GM18498 (cell line): ENCODE results near the gene ANXA10.
"Not testable (repeated sequence)": the region's sequence is repeated elsewhere in the genome, so short reads cannot be mapped to it uniquely, and the experiment has no call there.

Experiments
- ATAC-seq: cut with Tn5 transposase; IDR thresholded peaks from one replicate; pipeline ENCODE4 v1.9.1; 2021; ENCODE audit warnings: mild to moderate bottlenecking, moderate library complexity; ENCODE audit not compliant: unreplicated experiment

The ANXA10 gene

DNA sequence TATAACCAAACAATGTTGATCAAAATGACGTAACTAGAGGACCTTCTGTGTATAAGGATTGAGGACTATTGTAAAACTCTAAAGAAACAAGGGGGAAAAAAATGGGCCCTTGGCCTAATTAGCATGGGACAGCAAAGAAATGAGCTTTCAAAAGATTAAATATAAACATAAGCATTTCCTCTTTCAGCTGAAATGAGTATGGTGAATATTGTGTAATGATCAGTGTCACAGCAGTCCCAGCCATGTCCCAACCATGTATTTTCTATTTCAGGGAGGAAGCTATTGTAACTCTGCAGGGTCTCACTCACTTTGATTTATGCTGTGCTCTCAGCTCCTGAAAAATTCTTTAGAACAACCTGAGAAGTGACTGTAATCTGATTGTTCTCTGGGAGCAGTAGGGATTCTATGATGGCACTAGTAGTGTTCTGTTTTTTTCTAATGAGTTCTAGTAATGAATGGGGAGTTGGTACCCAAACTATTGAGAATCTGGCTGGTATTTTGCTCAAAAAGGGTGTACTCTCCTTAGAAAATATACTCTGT is 25.8 kb downstream of the ANXA10 start:
- no peak for ATAC-seq

DNA sequence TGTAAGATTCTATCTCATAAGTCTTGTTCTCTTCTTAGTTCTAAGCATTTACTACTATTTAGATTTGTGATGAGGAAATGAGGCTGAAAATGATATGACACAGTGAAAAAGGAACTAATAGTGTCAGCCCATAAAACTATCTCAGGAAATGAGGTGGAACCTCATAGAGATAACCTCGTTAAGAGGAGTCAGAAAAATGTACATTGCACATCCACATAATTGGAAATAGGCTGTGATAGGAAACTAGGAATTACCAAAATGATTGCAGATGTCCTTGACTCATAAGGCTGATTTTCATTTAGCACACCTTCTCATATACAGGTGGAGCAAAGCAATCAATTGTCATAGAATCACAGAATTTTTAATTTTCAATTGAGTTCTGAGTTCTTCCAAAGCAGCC is 26.8 kb downstream of the ANXA10 start:
- no peak for ATAC-seq

DNA sequence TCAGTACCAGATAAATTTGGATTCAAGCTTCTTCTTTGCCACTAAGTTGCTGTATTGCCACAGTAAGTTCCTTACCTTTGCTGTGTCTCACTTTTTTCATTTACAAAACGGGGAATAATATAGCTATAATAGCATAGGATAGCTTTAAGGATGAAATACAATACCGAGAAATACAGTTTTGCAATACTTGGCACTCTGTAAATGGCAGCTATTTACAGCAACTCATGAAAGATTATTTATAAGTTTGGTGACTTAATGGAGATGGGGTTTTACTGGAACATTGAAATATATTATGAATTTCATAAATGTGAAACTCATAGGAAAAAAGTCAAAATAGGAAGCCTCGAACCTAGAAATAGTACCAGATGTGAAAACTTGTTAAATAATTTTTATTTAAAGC is 27.6 kb downstream of the ANXA10 start:
- no peak for ATAC-seq

DNA sequence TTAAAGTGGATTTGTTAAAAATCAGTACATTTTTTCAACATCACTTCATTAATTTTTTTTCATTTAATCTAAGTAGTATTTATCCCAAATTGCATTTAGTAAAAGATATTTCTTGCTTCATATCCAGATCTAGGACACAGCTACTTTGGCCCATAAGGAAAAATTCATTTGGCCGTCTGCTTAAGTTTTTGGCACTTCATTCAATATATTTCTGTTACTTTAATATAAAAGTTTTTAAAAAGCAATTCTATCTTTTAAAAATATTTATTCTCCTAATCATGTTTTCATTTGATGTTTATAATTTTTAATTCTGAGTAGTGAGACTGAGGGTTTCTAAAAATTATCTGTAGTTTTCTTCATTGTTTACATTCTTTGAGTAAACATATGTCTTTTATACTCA is 28.5 kb downstream of the ANXA10 start:
- ATAC-seq, result no peak

DNA sequence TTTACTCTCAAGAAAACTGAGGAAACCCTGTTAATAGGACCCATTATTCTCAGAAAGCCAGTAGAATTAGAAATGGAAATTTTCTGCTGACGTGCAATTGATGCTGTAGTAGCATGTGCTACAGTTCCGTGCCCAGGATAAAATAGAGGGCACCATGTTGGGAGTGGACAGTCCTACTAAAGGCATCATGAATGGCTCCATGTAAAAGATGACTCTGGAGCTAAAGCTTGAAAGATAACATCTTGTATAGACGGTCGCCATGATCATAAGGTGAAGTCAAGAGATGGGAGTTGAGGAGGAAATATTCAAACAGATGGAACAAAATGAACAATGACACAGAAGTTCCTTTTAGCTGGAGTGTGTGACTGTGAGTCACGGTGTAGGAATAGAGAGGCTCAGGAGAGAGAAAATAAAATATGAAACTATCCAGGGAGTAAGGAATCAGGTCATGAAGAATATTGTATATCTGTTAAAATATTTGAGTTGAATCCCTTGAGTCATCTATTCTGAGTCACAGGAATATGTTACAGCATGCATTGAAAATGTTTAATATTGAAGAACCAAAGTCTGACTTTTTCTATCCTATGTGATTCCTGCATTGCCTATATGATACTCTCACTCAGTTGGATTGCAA is 31.8 kb downstream of the ANXA10 start:
- ATAC-seq, result no peak

DNA sequence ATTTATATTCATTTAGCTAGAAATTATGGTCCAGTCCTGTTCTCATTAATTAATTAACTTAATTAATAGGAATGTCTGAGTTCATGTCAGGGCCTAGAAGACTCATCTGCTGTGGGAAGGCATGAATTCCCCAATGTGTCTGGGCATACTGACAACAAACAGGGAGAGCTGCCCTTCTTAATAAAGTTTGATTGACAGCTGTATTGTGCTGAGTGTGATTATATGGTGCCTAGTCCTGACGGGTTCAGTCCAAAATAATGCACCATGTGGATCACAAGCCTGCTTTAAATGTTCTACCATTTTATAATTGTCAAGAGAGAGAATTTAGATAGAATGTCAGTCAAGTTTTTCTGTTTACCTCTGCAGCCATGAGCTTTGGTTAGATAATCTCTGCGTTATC is 34.6 kb downstream of the ANXA10 start:
- ATAC-seq, result no peak

DNA sequence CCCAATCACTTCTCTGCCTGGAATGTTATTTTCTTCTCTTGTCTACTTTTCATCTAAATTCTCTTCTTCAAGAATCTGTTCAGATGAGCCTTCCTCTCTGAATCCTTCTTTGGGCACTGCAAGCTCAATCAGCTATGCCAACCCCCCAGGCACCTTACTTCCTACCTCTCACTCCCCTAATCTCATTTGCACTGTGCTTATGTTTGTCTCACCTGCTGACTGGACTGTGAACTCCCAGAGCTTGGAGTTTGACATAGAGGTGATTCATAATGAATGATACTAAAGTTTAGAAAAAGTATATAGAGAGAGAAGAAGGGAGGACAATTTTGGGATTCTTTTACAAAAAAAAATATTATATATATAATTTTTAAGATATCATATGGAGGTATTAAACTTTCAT is 36.3 kb downstream of the ANXA10 start:
- no peak for ATAC-seq

DNA sequence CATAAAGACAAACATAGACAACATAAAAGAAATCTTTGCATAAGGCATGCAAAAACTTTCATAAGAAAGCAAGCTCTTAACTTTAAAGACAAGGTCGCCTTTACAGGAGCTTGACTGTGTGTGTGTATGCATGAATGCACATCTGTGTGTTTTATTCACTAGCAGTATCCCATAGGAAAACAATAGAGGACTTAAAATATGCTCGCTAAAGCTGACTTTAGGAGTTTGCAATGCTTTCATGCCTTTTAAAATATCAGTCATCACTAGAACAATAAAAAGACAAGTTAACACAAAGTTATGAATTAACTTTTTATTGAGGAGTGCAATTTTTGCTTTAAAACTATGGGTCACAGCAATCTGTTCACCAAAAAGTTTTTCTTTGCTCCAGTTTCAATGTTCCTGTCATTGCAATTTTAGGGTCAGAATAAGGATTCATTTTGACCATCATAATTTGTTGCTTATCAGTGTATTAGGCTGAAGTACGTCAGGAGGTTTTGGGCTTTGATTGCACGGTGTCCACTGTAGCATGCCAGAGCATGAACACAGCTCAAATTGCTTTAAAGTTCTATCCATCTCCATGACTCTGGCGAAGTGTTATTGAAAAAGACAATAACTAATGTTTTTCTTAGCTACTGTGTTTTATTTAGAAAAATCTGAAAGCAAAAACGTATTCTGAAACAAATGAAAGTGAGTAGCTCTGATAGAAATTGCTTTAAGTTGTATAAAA is 36.9 kb downstream of the ANXA10 start:
- ATAC-seq, result no peak

DNA sequence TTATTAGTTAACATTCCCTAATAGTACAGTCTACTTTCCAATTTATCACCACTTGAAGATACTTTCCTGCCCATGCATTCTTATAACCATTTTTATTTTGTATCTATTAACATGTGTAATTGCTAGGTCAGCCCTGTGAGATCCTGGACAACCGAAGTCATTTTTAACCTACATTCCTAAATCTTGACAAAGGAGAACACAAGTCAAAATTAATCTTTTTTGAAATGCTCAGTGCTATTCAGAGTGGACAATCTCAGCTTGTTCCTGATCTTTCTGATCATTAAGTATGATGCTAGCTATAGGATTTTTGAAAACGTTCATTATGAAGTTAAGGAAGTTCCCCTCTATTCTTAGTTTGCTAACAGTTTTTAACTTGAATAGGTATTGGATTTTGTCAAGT is 37.5 kb downstream of the ANXA10 start:
- ATAC-seq, result no peak

DNA sequence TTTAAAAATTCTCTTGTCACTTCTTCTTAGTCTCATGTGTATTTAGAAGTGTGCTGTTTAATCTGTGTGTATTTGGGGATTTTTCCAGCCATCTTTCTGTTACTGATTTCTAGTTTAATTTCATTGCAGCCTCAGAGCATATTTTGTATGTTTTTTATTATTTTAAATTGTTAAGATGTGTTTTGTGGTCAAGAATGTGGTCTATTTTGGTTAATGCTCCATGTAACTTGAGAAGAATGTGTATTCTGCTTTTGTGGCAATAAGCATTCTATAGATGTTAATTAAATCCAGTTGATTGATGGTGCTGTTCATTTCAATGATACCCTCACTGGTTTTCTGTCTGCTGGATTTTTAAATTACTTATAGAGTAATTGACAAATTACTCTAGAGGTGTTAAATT is 38.9 kb downstream of the ANXA10 start:
- no peak for ATAC-seq

DNA sequence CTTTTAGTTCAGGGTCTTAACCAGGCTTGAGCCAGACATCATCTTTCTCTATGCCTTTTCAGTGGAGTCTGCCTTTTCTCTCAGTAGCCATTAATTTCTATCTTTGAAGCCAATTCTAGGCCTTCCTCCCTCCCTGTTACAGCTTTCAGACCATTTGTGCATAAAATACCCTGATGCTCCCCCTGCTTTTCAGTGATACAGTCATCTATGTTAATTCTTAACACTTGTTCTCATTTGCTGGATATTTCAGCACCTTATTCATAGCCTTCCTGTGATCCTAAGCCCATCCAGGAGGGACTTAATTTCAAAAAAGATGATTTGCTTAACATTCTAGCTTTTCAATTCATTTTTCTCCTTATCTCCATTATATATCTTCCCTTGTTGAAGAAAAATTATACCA is 42.3 kb downstream of the ANXA10 start:
- ATAC-seq, result no peak

DNA sequence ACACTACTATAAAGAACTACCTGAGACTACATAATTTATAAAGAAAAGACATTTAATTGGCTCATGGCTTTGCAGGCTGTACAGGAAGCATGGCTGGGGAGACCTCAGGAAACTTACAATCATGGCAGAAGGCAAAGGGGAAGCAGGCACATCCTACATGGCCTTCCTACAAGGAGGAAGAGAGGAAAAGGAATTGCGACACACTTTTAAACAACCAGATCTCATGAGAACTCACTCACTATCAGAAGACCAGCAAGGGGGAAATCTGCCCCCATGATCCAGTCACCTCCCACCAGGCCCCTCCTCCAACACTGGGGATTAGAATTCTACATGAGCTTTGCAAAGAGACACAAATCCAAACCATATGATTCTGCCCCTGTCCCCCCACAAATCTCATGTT is 43.5 kb downstream of the ANXA10 start:
- ATAC-seq, result not testable (repeated sequence)

DNA sequence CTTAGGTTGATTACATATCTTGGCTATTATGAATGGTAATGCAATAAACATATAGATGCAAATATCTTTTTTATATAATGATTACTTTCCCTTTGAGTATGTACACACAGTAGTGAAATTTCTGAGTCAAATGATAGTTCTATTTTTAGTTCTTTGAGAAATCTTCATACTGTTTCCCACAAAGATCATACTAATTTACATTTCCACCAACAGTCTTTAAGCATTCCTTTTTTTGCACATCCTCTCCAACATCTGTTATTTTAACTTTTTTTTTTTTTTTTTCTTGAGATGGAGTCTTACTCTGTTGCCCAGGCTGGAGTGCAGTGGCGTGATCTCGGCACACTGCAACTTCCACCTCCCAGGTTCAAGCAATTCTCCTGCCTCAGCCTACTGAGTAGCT is 45.4 kb downstream of the ANXA10 start:
- ATAC-seq, result not testable (repeated sequence)

DNA sequence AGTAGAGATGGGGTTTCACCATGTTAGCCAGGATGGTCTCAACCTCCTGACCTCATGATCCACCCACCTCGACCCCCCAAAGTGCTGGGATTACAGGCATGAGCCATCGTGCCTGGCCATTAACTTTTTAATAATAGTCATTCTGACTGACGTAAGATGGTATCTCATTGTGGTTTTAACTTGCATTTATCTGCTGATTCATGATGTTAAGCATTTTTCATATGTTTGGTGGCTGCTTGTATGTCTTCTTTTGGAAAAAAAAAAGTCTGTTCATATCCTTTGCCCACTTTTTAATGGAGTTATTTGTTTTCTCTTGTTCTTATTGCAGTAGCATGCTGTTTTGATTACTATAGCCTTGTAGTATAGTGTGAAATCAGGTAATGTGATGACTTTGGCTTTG is 45.8 kb downstream of the ANXA10 start:
- no peak for ATAC-seq

DNA sequence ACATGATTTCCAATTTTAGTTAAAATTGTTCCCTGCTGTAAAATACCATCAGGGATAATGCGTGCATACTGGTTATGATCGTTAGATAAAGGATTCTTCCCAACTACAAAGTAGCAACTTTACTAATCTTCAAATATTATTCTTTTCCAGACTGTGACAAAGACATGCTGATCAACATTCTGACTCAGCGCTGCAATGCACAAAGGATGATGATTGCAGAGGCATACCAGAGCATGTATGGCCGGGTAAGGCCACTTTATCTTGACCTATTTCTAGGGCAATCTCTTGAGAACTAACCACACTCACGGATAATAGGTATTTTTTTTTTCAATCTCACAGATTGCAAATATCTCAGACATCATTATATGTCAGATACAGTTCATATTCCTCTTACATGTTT is 47.0 kb downstream of the ANXA10 start:
- no peak for ATAC-seq

DNA sequence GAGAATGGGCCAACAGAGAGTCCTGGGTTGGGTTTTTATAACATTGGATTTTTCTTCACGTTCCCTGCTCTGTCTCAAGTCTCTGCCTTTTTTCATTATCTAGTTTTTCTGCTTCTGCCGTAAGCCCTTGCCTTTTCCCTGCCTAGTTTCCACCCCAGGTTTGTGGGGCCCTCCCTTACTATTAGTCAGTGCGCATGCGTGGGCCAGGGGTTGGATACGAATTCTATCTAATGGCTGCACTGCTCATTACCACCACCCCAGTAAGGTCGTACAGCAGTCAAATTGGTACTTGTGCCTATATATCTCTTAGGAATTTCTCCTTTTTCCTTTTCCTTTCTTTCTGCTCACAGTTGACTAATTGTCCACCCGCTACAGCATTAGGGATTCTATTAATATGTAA is 49.4 kb downstream of the ANXA10 start:
- no peak for ATAC-seq

DNA sequence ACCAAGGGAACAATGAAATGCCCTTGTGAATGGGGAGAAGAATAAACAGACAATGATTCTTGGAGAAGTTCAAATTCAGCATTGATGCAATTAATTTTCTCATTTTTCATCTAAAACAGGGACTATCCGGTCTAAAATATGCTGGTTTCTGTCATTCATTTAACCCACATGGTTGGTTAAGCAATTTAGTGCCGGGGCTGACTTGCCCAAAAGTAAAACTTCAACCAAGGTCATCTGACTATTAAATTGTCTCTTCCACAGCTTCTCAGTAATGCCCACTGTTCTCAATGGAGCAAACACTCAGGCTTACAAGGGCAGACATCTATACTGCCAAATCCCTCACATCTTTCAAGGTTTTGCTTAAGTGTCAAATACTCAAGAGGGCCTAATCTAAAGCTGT is 51.3 kb downstream of the ANXA10 start:
- ATAC-seq, result no peak

DNA sequence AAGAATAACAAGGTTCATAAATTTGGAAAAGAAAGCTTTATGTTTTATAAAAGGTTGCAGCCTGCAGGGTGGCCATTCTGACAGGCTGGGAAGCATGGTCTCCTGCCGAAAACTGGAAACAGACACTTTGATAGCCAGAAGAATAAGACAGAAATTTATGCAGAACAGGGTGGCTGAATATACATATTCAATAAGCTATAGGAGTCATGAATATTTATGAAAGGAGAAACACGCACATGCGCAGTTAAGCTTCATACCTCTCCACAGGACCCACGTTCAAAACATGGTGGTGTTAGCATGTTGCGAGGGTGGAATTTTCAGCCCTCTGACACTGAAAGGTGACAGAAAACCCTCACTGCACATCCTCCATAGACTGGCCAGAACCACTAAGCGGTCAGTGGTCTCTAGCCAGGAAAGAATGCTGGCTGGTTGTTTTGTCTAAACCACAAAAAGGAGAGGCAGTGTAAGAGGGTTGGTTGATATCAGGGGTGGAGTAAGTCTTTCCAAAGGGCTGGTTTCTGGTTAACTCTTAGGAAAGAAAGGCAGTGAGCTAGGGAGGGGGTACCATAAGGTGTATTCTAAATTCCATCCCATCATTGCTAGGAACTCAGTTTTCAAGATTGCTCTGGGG is 58.2 kb downstream of the ANXA10 start:
- no peak for ATAC-seq

DNA sequence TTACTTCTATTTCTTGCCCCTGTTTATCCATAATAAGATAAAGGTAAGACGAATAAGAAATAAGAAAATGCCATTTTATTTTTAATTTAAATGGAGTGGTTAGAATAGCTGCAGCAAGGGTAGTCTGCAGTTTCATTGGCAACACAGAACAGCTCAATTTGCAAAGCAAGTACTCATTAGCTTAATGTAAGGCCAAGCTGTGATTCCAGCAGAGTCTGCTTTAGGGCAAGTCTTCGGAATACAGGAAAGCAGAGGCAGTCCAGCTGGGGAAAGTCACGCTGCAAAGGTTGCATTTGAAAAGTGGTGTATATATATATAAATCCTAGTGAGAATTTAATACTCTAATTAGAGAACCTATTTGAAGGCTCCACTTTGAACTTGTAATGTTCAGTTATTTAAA is 59.0 kb downstream of the ANXA10 start:
- ATAC-seq, result no peak

DNA sequence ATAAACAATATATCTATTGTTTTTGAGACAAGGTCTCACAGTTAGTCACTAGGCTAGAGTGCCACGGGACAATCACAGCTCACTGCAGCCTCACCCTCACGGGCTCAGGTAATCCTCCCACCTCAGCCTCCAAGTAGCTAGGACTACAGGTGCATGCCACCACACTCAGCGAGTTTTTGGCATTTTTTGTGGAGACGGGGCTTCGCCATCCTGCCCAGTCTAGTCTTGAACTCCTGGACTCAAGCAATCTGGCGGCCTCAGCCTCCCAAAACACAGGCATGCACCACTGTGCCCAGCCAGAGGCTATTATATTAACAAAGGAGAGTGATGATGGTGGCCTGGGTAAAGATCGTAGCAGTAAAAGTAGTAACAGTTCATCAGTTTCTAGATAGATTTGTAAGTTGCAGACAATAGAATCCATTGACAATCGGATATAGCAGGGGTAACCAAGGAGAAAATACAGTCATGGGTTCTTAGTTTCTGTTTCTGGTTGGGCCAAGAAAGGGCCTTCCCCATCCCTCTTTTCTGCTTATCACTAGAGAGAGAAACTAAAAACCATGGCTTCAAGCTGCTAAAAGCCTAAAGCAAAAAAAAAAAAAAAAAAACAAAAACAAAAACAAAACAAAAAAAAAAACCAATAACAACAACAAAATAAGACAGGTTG is 60.6 kb downstream of the ANXA10 start:
- ATAC-seq, result no peak

DNA sequence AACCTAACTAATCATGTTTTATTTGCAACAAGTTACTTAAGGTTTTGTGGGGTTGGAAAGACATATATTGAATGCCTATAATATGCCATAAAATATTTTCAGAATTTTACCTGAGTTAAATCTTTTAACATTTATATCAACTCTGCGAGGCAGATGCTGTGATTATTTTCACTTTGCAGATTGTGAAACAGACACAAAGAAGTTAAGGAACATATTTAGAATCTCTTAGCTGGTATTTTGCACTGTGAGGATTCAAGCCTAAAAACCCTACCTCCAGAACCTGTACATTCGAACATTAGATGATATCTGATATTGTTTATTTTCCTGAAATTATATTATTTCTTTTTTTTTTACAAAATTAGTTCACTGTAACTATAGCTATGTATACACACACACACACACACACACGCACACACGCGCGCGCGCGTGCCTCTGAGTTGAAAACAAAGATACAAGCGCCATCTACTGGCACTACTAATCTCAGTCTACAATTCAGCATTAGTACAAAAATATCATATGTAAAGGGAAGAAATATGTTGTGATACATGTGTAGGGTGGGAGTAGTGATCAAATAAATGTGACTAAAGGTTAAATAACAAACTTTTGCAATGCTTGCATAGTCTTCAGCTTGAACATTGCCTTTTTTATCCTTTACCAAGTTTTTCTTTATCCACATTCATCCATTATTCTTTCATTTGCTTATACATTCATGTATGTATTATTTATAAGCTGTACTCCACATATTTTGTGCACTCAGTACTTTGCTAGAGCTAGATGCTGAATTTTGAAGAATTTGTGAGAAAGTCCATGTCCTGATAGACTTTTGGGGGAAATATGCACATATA is 61.5 kb downstream of the ANXA10 start:
- ATAC-seq, result peak; percentile 92
